GM23248 (cell line): ENCODE measurements around the gene HOXB6. TPM values are rescaled to one million over a fixed set of nuclear protein-coding genes. Genes with fewer than 3 reads are reported as not detected.
A peak's percentile ranks its signal among the peaks of the same experiment; 100 is the strongest.

ENCODE experiments used
- DNase-seq: peaks from one replicate; pipeline ENCODE4 v3.0.0-alpha.2; 2015
- H2AFZ ChIP-seq: fragments of 200-600 bp; sonication (generic); 2 replicates; pipeline ENCODE4 v1.6.1; 2016; ENCODE audit warnings: antibody characterized with exemption
- H3F3A ChIP-seq: fragments of 200-600 bp; sonication (generic); 2 replicates; pipeline ENCODE4 v1.6.1; 2016; ENCODE audit warnings: mild to moderate bottlenecking, antibody characterized with exemption, mixed run types; ENCODE audit not compliant: insufficient read depth
- H3K27ac ChIP-seq: fragments of 200-600 bp; sonication (generic); 2 replicates; pipeline ENCODE4 v1.5.1; 2016; ENCODE audit warnings: mild to moderate bottlenecking
- H3K27me3 ChIP-seq: fragments of 200-600 bp; sonication (generic); replicated peaks from 2 replicates; pipeline ENCODE4 v1.6.1; 2016; ENCODE audit warnings: mild to moderate bottlenecking; ENCODE audit not compliant: insufficient read depth
- H3K36me3 ChIP-seq: fragments of 200-600 bp; sonication (generic); 2 replicates; pipeline ENCODE4 v1.6.1; 2016; ENCODE audit warnings: low read depth, mild to moderate bottlenecking
- H3K4me1 ChIP-seq: fragments of 200-600 bp; sonication (generic); 2 replicates; pipeline ENCODE4 v1.6.1; 2016; ENCODE audit warnings: mild to moderate bottlenecking; ENCODE audit not compliant: insufficient read depth
- H3K4me2 ChIP-seq: fragments of 200-600 bp; sonication (generic); one replicate; pipeline ENCODE4 v1.6.1; 2016; ENCODE audit warnings: mild to moderate bottlenecking; ENCODE audit not compliant: unreplicated experiment
- H3K4me3 ChIP-seq: fragments of 200-600 bp; sonication (generic); 2 replicates; pipeline ENCODE4 v1.5.1; 2016; ENCODE audit warnings: mild to moderate bottlenecking
- H3K79me2 ChIP-seq: fragments of 200-600 bp; sonication (generic); 2 replicates; pipeline ENCODE4 v1.6.1; 2016; ENCODE audit warnings: mild to moderate bottlenecking; ENCODE audit not compliant: insufficient read depth
- H3K9ac ChIP-seq: fragments of 200-600 bp; sonication (generic); 2 replicates; pipeline ENCODE4 v1.6.1; 2016; ENCODE audit warnings: mild to moderate bottlenecking
- H3K9me2 ChIP-seq: fragments of 200-600 bp; sonication (generic); 2 replicates; pipeline ENCODE4 v1.6.1; 2016; ENCODE audit warnings: mixed run types, mild to moderate bottlenecking, moderate library complexity; ENCODE audit not compliant: insufficient read depth
- H3K9me3 ChIP-seq: fragments of 200-600 bp; sonication (generic); one replicate; pipeline ENCODE4 v1.6.1; 2017; ENCODE audit warnings: low read depth
- H4K20me1 ChIP-seq: fragments of 200-600 bp; sonication (generic); 2 replicates; pipeline ENCODE4 v1.6.0; 2016; ENCODE audit not compliant: insufficient read depth
- EZH2 ChIP-seq: fragments of 200-600 bp; sonication (generic); IDR thresholded peaks from 2 replicates; pipeline ENCODE4 v1.6.1; 2018; ENCODE audit warnings: antibody characterized with exemption, mild to moderate bottlenecking; ENCODE audit not compliant: insufficient read depth, poor library complexity, severe bottlenecking
- EZH2phosphoT487 ChIP-seq: fragments of 200-600 bp; sonication (generic); IDR thresholded peaks from 2 replicates; pipeline ENCODE4 v1.6.1; 2018; ENCODE audit warnings: antibody characterized with exemption, moderate library complexity, mild to moderate bottlenecking, low read depth; ENCODE audit not compliant: insufficient read depth
- WGBS, 2 experiments: methylation state at CpG; one replicate each; pipeline ENCODE4 v1.1.6; 2015 to 2017; ENCODE audit warnings: low lambda C conversion rate in 2 of 2, low coverage in 1 of 2; ENCODE audit errors: missing lambda C conversion rate in 2 of 2; 5-methylcytosine and 5-hydroxymethylcytosine counted together
- in situ Hi-C: fragments of 300-500 bp; cut with MboI; formaldehyde crosslinking; loops from 2 replicates; pipeline ENCODE4 v1.15.0; 2020
- polyA plus RNA-seq: library from polyadenylated mRNA; unstranded; fragments of >200 nt; fragmentation: Nextera tagmentation; extraction: Ambion mirVana; gene quantifications from 2 replicates; pipeline ENCODE4 v1.2.1, GENCODE V29; 2016
- total RNA-seq: library from RNA; depleted of rRNA; stranded (reverse); fragments of >200 nt; shearing (Covaris generic); gene quantifications from 2 replicates; pipeline ENCODE4 v1.2.3, GENCODE V29; 2014

HOXB6 gene
- total and polyA plus RNA-seq, 2 experiments from 2014 or later = 6.2 to 7.5 TPM

DNA sequence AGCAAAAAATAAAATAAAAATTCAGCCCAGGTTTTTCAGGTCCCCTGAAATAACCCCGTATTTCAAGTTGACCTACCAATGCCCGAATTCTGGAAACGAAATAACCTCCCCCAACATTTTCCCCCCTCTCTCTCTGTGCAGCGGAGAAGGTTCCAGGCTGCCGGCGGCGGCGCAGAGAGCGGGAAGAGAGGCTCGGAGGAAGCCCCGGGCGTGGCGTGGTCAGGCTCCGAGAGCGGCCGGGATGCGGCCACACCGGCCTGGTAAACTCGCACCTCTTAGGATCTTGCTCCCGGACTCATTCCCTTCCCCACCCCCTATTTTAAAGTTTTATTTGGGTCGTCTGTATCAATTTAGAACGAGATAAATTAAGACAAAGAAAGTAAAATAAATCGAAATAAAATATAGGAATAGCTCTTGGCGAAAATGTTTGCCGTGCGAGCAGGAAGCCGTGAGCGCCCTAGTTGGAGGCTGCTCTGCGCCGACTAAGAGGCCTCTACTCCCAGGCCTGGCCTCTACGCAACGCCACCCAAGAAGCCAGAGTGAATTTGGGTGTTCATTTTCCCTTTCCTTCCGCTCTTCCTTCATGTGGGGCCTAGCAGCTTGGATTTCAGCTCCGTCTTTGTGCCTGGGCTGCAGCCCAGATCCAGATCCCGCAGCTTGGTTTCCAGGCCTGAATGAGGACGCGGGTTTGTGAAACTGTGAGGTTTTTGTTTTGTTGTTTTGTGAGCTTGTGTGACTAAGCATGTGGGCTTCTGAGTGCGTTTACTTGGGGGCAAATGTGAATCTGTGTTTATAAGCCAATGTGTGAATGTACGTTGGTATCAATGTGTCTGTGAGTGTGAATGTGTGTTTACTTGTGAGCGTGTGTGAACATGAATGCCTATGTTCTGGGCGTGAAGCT lies 1.5 kb upstream of the HOXB6 start:
- Histone ChIP-seq H2AFZ (no peak overlapping the region), H3F3A (0 out of 2 replicates have a peak, but pooled peaks cover 8% of the 10 kb centered on the region), H3K9me3 (no peaks in the 10 kb centered on the region), H3K9ac (no peak overlapping the region), H4K20me1 (no peaks in the 10 kb centered on the region), H3K4me2 (no peak overlapping the region), H3K79me2 (peaks cover 23% of the 10 kb centered on the region), H3K27me3 (0 out of 2 replicates have a peak, but pooled peaks cover 2% of the 10 kb centered on the region), H3K4me3 (no peak overlapping the region), H3K9me2 (no peaks in the 10 kb centered on the region), H3K4me1 (0 out of 2 replicates have a peak, but pooled peaks cover 3% of the 10 kb centered on the region), H3K36me3 (no peaks in the 10 kb centered on the region), H3K27ac (no peak overlapping the region)
- no peak for TF ChIP-seq EZH2phosphoT487
- TF ChIP-seq EZH2 = no peak
- in situ Hi-C loops = no loop called here
- 69 to 74% methylated on average over 39 to 41 of the region's 41 CpGs for WGBS, 2 experiments
- DNase-seq = no peak

DNA sequence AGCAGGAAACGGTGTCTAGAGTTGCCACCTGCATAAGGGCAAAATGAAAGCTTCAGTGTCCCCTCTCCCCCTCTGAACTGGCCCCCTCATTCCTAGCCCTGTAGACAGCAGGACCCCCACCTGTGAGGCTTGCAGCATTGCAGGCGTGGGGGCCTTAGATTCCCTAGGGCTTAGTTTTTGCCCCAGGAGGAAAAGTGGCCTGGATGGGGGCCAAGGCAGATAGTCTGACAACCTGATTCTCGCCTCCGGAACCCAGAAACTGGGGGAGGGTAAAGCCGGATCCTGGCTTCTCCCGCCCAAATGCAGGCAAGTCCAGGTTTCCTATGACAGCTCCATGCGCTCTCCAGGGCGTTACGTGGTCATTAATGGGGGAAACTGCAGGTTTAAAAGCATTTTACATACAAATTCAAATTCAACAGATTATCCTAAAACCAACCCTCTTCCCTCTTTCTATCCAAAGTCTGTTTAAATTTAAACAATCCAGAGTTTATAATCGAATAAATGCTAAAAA lies 678 bp upstream of the HOXB6 start:
- H3K4me2 ChIP-seq = peak overlapping the region; percentile 93
- H3K27me3 ChIP-seq = 0 out of 2 replicates have a peak, but pooled peaks cover 2% of the 10 kb centered on the region
- DNase-seq = no peak
- H4K20me1 ChIP-seq = no peaks in the 10 kb centered on the region
- H3K79me2 ChIP-seq = peaks cover 31% of the 10 kb centered on the region
- in situ Hi-C loops = no loop called here
- peak overlapping the region; percentile 53 for H3K27ac ChIP-seq
- H3K9ac ChIP-seq = peak overlapping the region; percentile 70
- 0 out of 2 replicates have a peak, but pooled peaks cover 3% of the 10 kb centered on the region for H3K4me1 ChIP-seq
- H3K36me3 ChIP-seq = no peaks in the 10 kb centered on the region
- H3K9me3 ChIP-seq = no peaks in the 10 kb centered on the region
- TF ChIP-seq EZH2 (no peak), EZH2phosphoT487 (no peak)
- 0 out of 2 replicates have a peak, but pooled peaks cover 8% of the 10 kb centered on the region for H3F3A ChIP-seq
- peak overlapping the region; percentile 77 for H3K4me3 ChIP-seq
- WGBS, 2 experiments = 38 to 42% methylated on average over 10 of the region's 10 CpGs
- H3K9me2 ChIP-seq = no peaks in the 10 kb centered on the region
- H2AFZ ChIP-seq = peak overlapping the region; percentile 87

DNA sequence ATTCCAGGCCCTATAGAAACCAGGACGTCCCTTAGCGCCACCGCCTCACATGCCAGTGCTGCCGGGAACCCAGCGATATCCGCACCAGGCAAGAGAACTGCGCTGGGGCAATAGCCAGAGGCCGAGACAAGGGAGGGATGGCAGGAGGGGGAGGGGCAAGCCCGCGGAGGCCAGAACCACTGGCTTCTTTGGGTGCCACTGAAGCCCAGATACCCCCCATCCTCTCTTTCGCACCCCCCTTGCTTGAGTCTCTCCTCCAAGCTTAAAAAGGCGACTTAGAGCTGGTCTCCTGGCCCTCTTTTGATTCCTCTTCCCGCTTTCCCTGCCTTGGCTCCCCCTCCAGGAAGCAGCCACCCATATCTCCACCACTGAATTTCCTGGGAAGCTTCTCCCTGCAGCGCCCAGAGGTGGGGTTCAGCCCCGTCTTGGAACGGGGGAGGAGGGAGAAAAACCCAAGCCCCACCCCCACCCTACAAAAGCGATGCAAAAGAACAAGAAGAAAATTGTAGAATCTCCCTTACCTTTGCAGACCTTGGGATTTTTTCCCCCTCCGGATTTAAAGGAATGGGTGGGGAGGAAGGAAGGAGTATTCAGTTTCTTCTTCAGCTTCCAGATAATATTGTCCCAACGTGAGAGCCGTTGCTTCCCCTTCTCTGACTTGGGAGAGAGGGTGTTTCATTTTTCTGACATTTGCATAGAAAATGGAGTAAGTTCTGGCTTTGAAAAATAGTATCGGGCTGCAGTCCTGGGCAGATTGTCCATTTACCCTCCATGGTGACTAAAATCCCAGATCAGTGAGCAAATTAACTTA lies 622 bp downstream of the HOXB6 start:
- H3K9ac ChIP-seq = peak overlapping the region; percentile 70
- no peaks in the 10 kb centered on the region for H3K9me3 ChIP-seq
- 0 out of 2 replicates have a peak, but pooled peaks cover 2% of the 10 kb centered on the region for H3K27me3 ChIP-seq
- 7 to 12% methylated on average over 20 to 21 of the region's 21 CpGs for WGBS, 2 experiments
- peak overlapping the region; percentile 93 for H3K4me2 ChIP-seq
- DNase-seq = peak; percentile 73
- in situ Hi-C loops = no loop called here
- no peaks in the 10 kb centered on the region for H3K36me3 ChIP-seq
- no peaks in the 10 kb centered on the region for H4K20me1 ChIP-seq
- H3K27ac ChIP-seq = peak overlapping the region; percentile 53
- peaks cover 42% of the 10 kb centered on the region for H3K79me2 ChIP-seq
- H2AFZ ChIP-seq = peak overlapping the region; percentile 87
- peak overlapping the region; percentile 77 for H3K4me3 ChIP-seq
- no peaks in the 10 kb centered on the region for H3K9me2 ChIP-seq
- H3F3A ChIP-seq = 0 out of 2 replicates have a peak, but pooled peaks cover 8% of the 10 kb centered on the region
- 0 out of 2 replicates have a peak, but pooled peaks cover 3% of the 10 kb centered on the region for H3K4me1 ChIP-seq
- TF ChIP-seq EZH2phosphoT487 (no peak), EZH2 (no peak)
